ENCODE measurements around the gene PNMA8C. TPM values are rescaled to one million over a fixed set of nuclear protein-coding genes. Genes with fewer than 3 reads are reported as not detected.
"Not testable (repeated sequence)": the region's sequence is repeated elsewhere in the genome, so short reads cannot be mapped to it uniquely, and the experiment has no call there.

PNMA8C gene
- total RNA-seq, 4 donors from 2014 or later = 0.12 to 0.39 (median 0.27) TPM; not detected in 1

DNA sequence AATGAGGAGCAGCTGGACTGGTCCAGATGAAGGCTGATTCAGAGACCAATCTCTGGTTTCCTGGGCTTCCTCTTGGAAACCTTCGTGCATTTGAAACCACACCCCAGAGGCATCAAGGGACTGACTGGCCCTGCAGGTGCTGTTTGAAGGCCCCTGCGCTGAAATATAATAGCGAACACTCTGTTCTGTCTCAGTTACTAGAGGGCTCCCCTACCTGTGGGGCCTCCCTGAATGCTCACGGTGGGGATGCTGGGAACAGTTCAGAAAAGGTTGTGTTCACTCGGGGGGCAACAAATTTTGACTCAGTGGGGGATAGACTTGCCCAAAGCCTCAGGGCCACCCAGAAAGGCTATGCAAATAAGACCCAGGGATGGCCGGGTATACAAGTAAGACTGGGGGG, 21.8 kb downstream of the PNMA8C start:
- ATAC-seq = no peak
- TF ChIP-seq POLR2A (IDR thresholded peaks at IDR 0.05) = no peak
- no peak for TF ChIP-seq EP300 (IDR thresholded peaks at IDR 0.05)
- no peak for TF ChIP-seq POLR2AphosphoS5 (IDR thresholded peaks at IDR 0.05)
- TF ChIP-seq, protein P1, sequence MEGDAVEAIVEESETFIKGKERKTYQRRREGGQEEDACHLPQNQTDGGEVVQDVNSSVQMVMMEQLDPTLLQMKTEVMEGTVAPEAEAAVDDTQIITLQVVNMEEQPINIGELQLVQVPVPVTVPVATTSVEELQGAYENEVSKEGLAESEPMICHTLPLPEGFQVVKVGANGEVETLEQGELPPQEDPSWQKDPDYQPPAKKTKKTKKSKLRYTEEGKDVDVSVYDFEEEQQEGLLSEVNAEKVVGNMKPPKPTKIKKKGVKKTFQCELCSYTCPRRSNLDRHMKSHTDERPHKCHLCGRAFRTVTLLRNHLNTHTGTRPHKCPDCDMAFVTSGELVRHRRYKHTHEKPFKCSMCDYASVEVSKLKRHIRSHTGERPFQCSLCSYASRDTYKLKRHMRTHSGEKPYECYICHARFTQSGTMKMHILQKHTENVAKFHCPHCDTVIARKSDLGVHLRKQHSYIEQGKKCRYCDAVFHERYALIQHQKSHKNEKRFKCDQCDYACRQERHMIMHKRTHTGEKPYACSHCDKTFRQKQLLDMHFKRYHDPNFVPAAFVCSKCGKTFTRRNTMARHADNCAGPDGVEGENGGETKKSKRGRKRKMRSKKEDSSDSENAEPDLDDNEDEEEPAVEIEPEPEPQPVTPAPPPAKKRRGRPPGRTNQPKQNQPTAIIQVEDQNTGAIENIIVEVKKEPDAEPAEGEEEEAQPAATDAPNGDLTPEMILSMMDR (IDR thresholded peaks at IDR 0.05) = no peak
- Histone ChIP-seq H3K4me1 (peaks cover 0 to 71% (median 6%) of the 10 kb centered on the region in 3 donors), H3K9me3 (no peaks in the 10 kb centered on the region), H3K36me3 (no peaks in the 10 kb centered on the region), H3K27ac (no peak overlapping the region), H3K4me3 (no peak overlapping the region), H3K27me3 (peaks cover 93% of the 10 kb centered on the region)
- 0% methylated on average over 1 to 2 of the region's 6 CpGs for WGBS, 2 donors (ENCODE audit: low coverage in 1 of 2)

DNA sequence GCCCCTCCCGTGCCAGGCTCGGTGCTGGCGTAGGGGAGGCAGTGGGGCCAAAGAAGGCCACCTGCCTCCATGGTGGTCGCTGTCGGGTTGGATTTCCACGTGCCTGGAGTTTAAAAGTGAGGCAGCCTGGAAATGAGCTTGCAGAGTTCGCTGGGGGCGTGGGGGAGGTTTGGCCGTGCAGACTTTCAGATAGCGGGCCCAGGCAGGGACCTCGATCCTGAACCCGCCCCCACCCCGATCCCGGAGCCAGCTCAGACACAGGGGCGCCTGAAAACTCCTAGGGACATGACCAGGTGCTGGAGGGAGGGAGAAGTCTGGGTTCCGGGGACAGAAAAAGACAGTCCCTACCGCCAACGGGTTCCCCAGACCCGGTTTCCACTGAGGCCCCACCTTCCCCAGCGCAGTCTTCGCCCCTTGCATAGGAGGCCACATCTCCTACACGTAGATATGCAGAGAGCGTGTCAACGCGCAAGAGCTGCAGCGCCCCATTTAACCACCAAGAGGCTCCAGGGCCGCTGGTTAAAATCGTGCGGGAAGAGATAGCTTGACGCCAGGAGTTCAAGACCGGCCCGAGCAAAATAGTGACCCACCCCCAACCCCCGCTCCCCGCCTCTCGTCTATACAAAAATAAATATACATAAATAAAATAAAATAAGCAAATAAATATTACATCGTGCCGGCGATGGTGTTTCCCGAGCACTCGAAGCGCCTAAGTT, 23.8 kb downstream of the PNMA8C start:
- WGBS, 2 donors (ENCODE audit: low coverage in 1 of 2) = 26 to 40% methylated on average over 8 to 24 of the region's 41 CpGs
- H3K4me3 ChIP-seq = peak overlapping the region in 1 of 2 donors; percentile 43
- ATAC-seq = no peak
- H3K9me3 ChIP-seq = no peaks in the 10 kb centered on the region
- no peaks in the 10 kb centered on the region for H3K36me3 ChIP-seq
- TF ChIP-seq POLR2A (IDR thresholded peaks at IDR 0.05) = no peak
- TF ChIP-seq, protein P1 (IDR thresholded peaks at IDR 0.05) = peak in 1 of 4 experiments; percentile 26
- peak overlapping the region in 3 of 4 donors; percentile 12 to 67 (median 59) for H3K27ac ChIP-seq
- peaks cover 91% of the 10 kb centered on the region for H3K27me3 ChIP-seq
- peaks cover 0 to 54% (median 6%) of the 10 kb centered on the region in 3 donors for H3K4me1 ChIP-seq

DNA sequence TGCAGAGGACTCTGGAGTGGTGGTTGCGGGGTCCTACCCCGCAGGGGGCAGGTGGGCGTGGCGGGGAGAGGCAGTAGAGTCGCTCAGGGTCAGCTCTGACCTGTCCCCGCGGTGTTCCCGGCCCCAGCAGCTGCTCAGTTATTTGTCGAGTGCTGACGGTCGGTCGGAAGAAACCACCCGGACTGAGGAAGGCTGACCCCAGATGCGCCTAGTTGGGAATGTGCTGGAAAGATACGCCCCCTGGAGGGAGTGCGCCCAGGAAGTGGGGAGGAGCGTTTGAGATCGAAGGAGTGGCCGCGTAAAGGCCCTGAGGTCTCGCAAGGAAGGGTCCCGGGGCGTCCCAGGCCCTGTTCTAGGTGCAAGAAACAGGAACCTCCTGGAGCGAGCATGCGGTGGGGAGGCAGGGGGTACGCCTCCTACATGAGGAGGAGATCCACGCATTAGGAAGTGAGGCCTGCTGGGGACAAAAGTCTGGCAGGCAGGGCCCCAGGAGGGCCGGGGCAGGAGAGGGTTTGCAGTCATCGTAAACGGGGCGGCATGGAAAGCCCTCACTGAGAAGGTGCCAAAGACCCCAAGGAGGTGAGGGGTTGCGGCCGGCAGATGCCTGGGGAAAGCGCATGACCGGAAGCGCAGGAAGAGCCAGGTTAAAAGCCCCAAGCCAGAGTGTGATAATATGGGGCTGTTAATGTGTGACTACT, 24.5 kb downstream of the PNMA8C start:
- H3K4me1 ChIP-seq = peaks cover 0 to 49% (median 6%) of the 10 kb centered on the region in 3 donors
- TF ChIP-seq, protein P1 (IDR thresholded peaks at IDR 0.05) = peak in 1 of 4 experiments; percentile 8
- no peak for TF ChIP-seq POLR2AphosphoS5 (IDR thresholded peaks at IDR 0.05)
- no peaks in the 10 kb centered on the region for H3K36me3 ChIP-seq
- ATAC-seq = peak; percentile 50
- peaks cover 85% of the 10 kb centered on the region for H3K27me3 ChIP-seq
- H3K4me3 ChIP-seq = peak overlapping the region in 1 of 2 donors; percentile 43
- H3K9me3 ChIP-seq = no peaks in the 10 kb centered on the region
- H3K27ac ChIP-seq = peak overlapping the region in 3 of 4 donors; percentile 43 to 67 (median 59)
- 19 to 23% methylated on average over 6 to 18 of the region's 36 CpGs for WGBS, 2 donors (ENCODE audit: low coverage in 1 of 2)

DNA sequence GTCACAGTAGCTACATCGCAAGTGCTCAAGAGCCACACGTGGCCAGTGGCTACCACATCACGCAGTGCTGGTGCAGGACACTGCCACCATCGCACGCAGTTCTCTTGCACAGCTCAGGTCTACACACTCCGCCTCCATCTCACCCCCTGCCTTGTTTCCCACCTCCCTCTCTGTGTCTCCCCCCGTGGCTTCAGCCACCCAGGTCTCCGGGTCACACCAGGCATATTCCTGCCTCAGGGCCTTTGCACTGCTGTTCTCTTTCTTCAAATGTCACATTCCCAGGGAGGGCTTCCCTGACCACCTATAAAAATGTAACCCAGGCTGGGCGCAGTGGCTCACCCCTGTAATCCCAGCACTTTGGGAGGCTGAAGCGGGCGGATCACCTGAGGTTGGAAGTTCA, 26.0 kb downstream of the PNMA8C start:
- H3K27me3 ChIP-seq = peaks cover 73% of the 10 kb centered on the region

DNA sequence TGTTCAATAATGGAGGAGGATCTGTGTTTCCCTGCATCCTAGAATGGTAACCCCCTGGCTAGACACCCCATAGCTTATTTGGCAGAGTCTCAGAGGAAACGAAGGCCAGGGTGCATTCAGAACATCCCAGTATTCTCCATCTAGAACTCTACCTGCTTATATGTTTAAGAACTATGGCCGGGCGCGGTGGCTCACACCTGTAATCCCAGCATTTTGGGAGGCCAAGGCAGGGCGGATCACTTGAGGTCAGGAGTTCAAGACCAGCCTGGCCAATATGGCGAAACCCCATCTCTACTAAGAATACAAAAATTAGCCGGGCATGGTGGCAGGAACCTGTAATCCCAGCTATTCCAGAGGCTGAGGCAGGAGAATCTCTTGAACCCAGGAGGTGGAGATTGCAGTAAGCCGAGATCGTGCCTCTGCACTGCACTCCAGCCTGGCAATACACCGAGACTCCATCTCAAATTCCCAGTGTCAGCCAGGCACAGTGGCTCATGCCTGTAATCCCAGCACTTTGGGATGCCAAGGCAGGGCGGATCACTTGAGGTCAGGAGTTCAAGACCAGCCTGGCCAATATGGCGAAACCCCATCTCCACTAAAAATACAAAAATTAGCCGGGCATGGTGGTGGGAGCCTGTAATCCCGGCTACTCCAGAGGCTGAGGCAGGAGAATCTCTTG, 30.8 kb downstream of the PNMA8C start:
- peaks cover 25% of the 10 kb centered on the region for H3K27me3 ChIP-seq
- H3K9me3 ChIP-seq, H3K27ac ChIP-seq, H3K36me3 ChIP-seq, ATAC-seq, H3K4me3 ChIP-seq: not testable (repeated sequence)
- H3K4me1 ChIP-seq = peaks cover 0 to 25% (median 0%) of the 10 kb centered on the region in 3 donors
- WGBS, 2 donors (ENCODE audit: low coverage in 1 of 2) = 69 to 93% methylated on average over 3 to 5 of the region's 14 CpGs

More for the DNA sequence above, 26.0 kb downstream of the PNMA8C start:
- Histone ChIP-seq H3K4me3 (no peak overlapping the region), H3K4me1 (peaks cover 0 to 37% (median 0%) of the 10 kb centered on the region in 3 donors), H3K36me3 (no peaks in the 10 kb centered on the region), H3K9me3 (no peaks in the 10 kb centered on the region), H3K27ac (no peak overlapping the region)
- TF ChIP-seq, protein P1 (IDR thresholded peaks at IDR 0.05) = no peak
- TF ChIP-seq EP300 (IDR thresholded peaks at IDR 0.05) = no peak
- TF ChIP-seq POLR2A (IDR thresholded peaks at IDR 0.05) = no peak
- no peak for TF ChIP-seq POLR2AphosphoS5 (IDR thresholded peaks at IDR 0.05)
- no peak for ATAC-seq
- 79 to 89% methylated on average over 6 to 8 of the region's 11 CpGs for WGBS, 2 donors (ENCODE audit: low coverage in 1 of 2)

Data from gastroesophageal sphincter (tissue), 4 donors.